Osteoblast (primary cell): Measurements from ENCODE around the gene FAM110D. TPM values are rescaled to one million over a fixed set of nuclear protein-coding genes. Genes with fewer than 3 reads are reported as not detected.

Source experiments
- DNase-seq: peaks from one replicate; pipeline ENCODE4 v3.0.0; 2011; ENCODE audit warnings: low spot score, mixed read lengths; ENCODE audit not compliant: insufficient read length; ENCODE audit errors: missing footprints
- H2AFZ ChIP-seq: 2 replicates; pipeline ENCODE4 v1.6.0; 2011; ENCODE audit warnings: mild to moderate bottlenecking, low read length
- H3K27ac ChIP-seq: 2 replicates; pipeline ENCODE4 v1.5.1; 2011; ENCODE audit warnings: mild to moderate bottlenecking, low read depth, low read length, moderate library complexity
- H3K27me3 ChIP-seq: 2 replicates; pipeline ENCODE4 v1.6.0; 2012; ENCODE audit warnings: mild to moderate bottlenecking, control low read depth, inconsistent platforms, low read length, moderate library complexity; ENCODE audit not compliant: insufficient read depth
- H3K36me3 ChIP-seq: 2 replicates; pipeline ENCODE4 v1.5.1; 2011; ENCODE audit warnings: mild to moderate bottlenecking, low read length, control low read depth, moderate library complexity; ENCODE audit not compliant: insufficient read depth
- H3K4me1 ChIP-seq: 2 replicates; pipeline ENCODE4 v1.5.1; 2011; ENCODE audit warnings: mild to moderate bottlenecking, low read length, control low read depth, moderate library complexity; ENCODE audit not compliant: insufficient read depth
- H3K4me2 ChIP-seq: 2 replicates; pipeline ENCODE4 v1.6.0; 2011; ENCODE audit warnings: mild to moderate bottlenecking, low read length; ENCODE audit not compliant: insufficient read depth
- H3K4me3 ChIP-seq: fragments of 200-600 bp; sonication (generic); 3 replicates; pipeline ENCODE4 v1.5.1; 2012; ENCODE audit warnings: mild to moderate bottlenecking, low read length, inconsistent platforms; ENCODE audit not compliant: insufficient read depth
- H3K79me2 ChIP-seq: 2 replicates; pipeline ENCODE4 v1.6.0; 2012; ENCODE audit warnings: mild to moderate bottlenecking, low read length, control low read depth, inconsistent platforms; ENCODE audit not compliant: insufficient read depth
- H3K9me3 ChIP-seq: 2 replicates; pipeline ENCODE4 v1.5.1; 2011; ENCODE audit warnings: low read depth, low read length, control low read depth
- H4K20me1 ChIP-seq: 2 replicates; pipeline ENCODE4 v1.6.0; 2012; ENCODE audit warnings: mild to moderate bottlenecking, low read length, control low read depth; ENCODE audit not compliant: insufficient read depth
- total RNA-seq: library from RNA; depleted of rRNA; stranded (reverse); fragments of >200 nt; gene quantifications from 2 replicates; pipeline ENCODE4 v1.2.3, GENCODE V29; 2012
- TF ChIP-seq, protein P1 (sequence below): IDR thresholded peaks from 2 replicates; pipeline ENCODE4 v1.5.1; 2011; ENCODE audit warnings: mild to moderate bottlenecking, low read depth, low read length, moderate library complexity; ENCODE audit errors: extremely low read depth

Gene FAM110D
- total RNA-seq, 1 donor = not detected

DNA sequence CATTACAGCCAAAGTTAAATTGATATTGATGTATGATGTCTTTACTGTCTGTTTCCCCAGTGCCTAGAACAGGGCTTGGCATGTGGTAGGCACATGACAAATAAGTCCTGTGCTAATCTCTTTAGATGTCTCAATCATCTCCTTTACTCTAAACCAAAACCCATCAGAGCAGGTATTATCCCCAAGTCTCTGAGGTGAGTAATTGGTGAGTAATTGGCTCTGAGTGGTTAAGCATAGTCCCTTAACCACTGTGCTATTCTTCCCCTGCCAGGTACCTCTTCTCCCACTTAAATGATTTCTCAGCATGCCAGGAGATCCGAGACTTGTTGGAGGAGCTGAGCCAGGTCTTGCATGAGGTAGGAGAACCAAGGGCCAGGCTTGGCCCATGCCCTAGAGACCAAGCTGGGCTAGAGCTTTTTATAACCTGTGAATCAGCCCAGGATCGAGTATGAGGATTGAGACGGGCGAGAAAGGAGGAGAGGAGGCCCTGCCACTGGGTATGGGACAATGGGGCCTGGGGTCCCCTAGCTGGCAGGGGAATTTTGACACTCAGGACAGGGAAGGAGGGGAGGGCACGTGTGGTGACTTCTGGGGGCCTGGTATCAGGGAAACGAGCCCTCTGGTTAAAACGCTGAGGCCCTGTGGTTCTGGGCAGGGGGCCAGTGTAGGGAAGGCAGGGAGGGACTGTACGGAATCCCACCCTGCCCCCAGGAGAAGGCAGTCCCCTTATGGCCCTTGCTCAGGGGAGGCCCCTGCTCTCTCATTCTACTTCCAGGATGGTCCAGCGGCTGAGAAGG is 22.9 kb downstream of the FAM110D start:
- H3K27ac ChIP-seq = no peak overlapping the region
- no peaks in the 10 kb centered on the region for H3K9me3 ChIP-seq
- no peaks in the 10 kb centered on the region for H4K20me1 ChIP-seq
- H3K4me1 ChIP-seq = no peaks in the 10 kb centered on the region
- TF ChIP-seq, protein P1, sequence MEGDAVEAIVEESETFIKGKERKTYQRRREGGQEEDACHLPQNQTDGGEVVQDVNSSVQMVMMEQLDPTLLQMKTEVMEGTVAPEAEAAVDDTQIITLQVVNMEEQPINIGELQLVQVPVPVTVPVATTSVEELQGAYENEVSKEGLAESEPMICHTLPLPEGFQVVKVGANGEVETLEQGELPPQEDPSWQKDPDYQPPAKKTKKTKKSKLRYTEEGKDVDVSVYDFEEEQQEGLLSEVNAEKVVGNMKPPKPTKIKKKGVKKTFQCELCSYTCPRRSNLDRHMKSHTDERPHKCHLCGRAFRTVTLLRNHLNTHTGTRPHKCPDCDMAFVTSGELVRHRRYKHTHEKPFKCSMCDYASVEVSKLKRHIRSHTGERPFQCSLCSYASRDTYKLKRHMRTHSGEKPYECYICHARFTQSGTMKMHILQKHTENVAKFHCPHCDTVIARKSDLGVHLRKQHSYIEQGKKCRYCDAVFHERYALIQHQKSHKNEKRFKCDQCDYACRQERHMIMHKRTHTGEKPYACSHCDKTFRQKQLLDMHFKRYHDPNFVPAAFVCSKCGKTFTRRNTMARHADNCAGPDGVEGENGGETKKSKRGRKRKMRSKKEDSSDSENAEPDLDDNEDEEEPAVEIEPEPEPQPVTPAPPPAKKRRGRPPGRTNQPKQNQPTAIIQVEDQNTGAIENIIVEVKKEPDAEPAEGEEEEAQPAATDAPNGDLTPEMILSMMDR = no peak
- H3K4me3 ChIP-seq = no peak overlapping the region
- DNase-seq = peak; percentile 82
- no peaks in the 10 kb centered on the region for H3K36me3 ChIP-seq
- H3K79me2 ChIP-seq = no peaks in the 10 kb centered on the region
- H3K27me3 ChIP-seq = no peaks in the 10 kb centered on the region
- no peak overlapping the region for H3K4me2 ChIP-seq
- no peak overlapping the region for H2AFZ ChIP-seq

DNA sequence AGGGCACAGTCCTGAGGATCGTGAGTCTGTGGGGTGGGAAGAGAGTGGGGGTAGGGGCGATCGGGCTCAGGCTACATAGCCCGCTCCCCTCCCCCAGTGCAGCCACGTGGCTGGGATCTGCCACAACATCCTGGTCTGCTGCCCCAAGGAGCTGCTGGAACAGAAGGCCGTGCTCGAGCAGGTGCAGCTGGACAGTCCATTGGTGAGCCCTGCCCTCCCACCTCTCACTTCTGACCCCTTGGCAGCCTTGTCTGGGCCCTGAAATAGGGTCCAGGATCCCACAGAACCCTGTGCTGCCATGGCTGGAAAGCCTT is 23.5 kb downstream of the FAM110D start:
- Histone ChIP-seq H3K4me1 (no peaks in the 10 kb centered on the region), H3K27ac (no peak overlapping the region), H3K4me2 (no peak overlapping the region), H4K20me1 (no peaks in the 10 kb centered on the region), H3K36me3 (no peaks in the 10 kb centered on the region), H3K27me3 (peaks cover 4% of the 10 kb centered on the region), H3K79me2 (no peaks in the 10 kb centered on the region), H2AFZ (no peak overlapping the region), H3K9me3 (no peaks in the 10 kb centered on the region), H3K4me3 (no peak overlapping the region)
- TF ChIP-seq, protein P1 = no peak
- peak; percentile 48 for DNase-seq

DNA sequence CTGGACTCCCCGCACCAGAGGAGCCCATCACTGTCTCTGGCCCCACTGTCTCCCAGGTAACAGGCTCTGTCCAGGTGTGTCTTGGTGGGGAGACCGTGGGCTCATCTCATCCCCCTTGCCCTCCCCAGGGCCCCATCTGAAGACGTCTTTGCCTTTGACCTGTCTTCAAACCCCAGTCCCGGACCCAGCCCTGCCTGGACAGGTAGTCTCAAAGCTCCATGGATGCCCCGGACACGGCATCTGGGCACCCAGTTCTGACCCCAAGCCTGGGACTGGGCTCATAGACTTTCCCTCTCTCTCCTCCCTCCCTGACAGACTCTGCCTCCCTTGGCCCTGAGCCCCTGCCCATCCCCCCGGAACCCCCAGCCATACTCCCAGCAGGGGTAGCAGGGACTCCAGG is 25.2 kb downstream of the FAM110D start:
- peaks cover 4% of the 10 kb centered on the region for H3K27me3 ChIP-seq
- H3K4me2 ChIP-seq = no peak overlapping the region
- no peaks in the 10 kb centered on the region for H3K9me3 ChIP-seq
- no peaks in the 10 kb centered on the region for H4K20me1 ChIP-seq
- no peaks in the 10 kb centered on the region for H3K36me3 ChIP-seq
- H3K27ac ChIP-seq = no peak overlapping the region
- DNase-seq = peak; percentile 13
- H3K79me2 ChIP-seq = no peaks in the 10 kb centered on the region
- no peaks in the 10 kb centered on the region for H3K4me1 ChIP-seq
- H3K4me3 ChIP-seq = no peak overlapping the region
- H2AFZ ChIP-seq = no peak overlapping the region
- TF ChIP-seq, protein P1 = no peak

DNA sequence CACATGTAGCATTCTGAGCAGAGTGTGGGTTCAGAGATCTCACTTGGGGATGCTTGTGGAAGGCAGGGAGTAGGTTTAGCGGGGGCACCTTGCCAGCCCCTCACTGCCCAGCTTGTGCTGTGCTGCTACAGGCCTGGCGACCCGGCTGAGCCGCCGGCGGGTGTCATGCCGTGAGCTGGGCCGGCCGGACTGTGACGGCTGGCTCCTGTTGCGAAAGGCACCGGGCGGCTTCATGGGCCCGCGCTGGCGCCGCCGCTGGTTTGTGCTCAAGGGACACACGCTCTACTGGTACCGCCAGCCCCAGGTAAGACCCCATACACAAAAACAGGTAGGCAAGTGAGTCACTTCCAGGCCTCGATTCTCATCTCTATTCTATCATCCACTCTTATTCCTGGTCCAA is 26.0 kb downstream of the FAM110D start:
- Histone ChIP-seq H2AFZ (no peak overlapping the region), H3K4me1 (no peaks in the 10 kb centered on the region), H4K20me1 (no peaks in the 10 kb centered on the region), H3K4me2 (no peak overlapping the region), H3K27ac (no peak overlapping the region), H3K36me3 (no peaks in the 10 kb centered on the region), H3K27me3 (peaks cover 4% of the 10 kb centered on the region), H3K9me3 (no peaks in the 10 kb centered on the region), H3K79me2 (no peaks in the 10 kb centered on the region), H3K4me3 (no peak overlapping the region)
- DNase-seq = peak; percentile 72
- TF ChIP-seq, protein P1 = no peak
